Right lung (tissue), 10 donors: ENCODE data around the gene MSRB1. TPM values are rescaled to one million over a fixed set of nuclear protein-coding genes. Genes with fewer than 3 reads are reported as not detected.

ENCODE experiments used
- DNase-seq, 2 donors: peaks; one replicate each; pipeline ENCODE4 v3.0.0-alpha.2; 2013
- long read RNA-seq, 8 donors: transcript quantifications; one replicate each; lab custom pipeline, GENCODE V29; 2026
- polyA plus RNA-seq, 5 donors: library from polyadenylated mRNA; unstranded; fragments of 120-200 nt; gene quantifications; one replicate each; pipeline versions ENCODE4 v1.2.1 to v1.2.3, GENCODE V29; 2013; ENCODE audit warnings: inconsistent platforms in 1 of 5, low replicate concordance in 1 of 5; ENCODE audit not compliant: insufficient read length in 5 of 5, insufficient read depth in 1 of 5

Gene MSRB1
- 10 to 100 TPM; 11.8 to 22.8 (median 14.9) TPM for polyA plus RNA-seq
- long read RNA-seq, donor 1, transcript MSRB1-201 (4 exons, 1,423 nt), result major isoform, 19 of 20 reads
- long read RNA-seq, donor 1, partial matches to known transcripts, result 0 of 20 reads
- long read RNA-seq, donor 1, other reads (novel, unspliced or antisense), result 0 of 20 reads
- long read RNA-seq, donor 2, transcript MSRB1-201 (4 exons, 1,423 nt), result major isoform, 10 of 11 reads
- long read RNA-seq, donor 2, partial matches to known transcripts, result 0 of 11 reads
- long read RNA-seq, donor 2, other reads (novel, unspliced or antisense), result 0 of 11 reads
- long read RNA-seq, donor 3, transcript MSRB1-201 (4 exons, 1,423 nt), result major isoform, 12 of 12 reads
- long read RNA-seq, donor 3, partial matches to known transcripts, result 0 of 12 reads
- long read RNA-seq, donor 3, other reads (novel, unspliced or antisense), result 0 of 12 reads
- long read RNA-seq, donor 4, partial matches to known transcripts, result 0 of 4 reads
- long read RNA-seq, donor 4, other reads (novel, unspliced or antisense), result 0 of 4 reads
- long read RNA-seq, donor 5, transcript MSRB1-201 (4 exons, 1,423 nt), result major isoform, 14 of 14 reads
- long read RNA-seq, donor 5, partial matches to known transcripts, result 0 of 14 reads
- long read RNA-seq, donor 5, other reads (novel, unspliced or antisense), result 0 of 14 reads
- long read RNA-seq, donor 6, transcript MSRB1-201 (4 exons, 1,423 nt), result major isoform, 20 of 20 reads
- long read RNA-seq, donor 6, partial matches to known transcripts, result 0 of 20 reads
- long read RNA-seq, donor 6, other reads (novel, unspliced or antisense), result 0 of 20 reads
- long read RNA-seq, donor 7, transcript MSRB1-201 (4 exons, 1,423 nt), result major isoform, 19 of 20 reads
- long read RNA-seq, donor 7, partial matches to known transcripts, result 0 of 20 reads
- long read RNA-seq, donor 7, other reads (novel, unspliced or antisense), result 0 of 20 reads
- long read RNA-seq, donor 8, partial matches to known transcripts, result 0 of 4 reads
- long read RNA-seq, donor 8, other reads (novel, unspliced or antisense), result 0 of 4 reads

- peak; percentile 97 for DNase-seq
Observed at GRCh38 chr16:1942810-1943726, at the start of gene MSRB1. TSS of gene MSRB1 (minus strand) at chr16:1943199. CDS start at chr16:1943156, 43 bp downstream.

GRCh38 chr16:1991948-1992703 lies 49.1 kb upstream of the MSRB1 start:
- peak; percentile 69 to 70 for DNase-seq

- no peak for DNase-seq
Observed at GRCh38 chr16:1991588-1991947, 48.6 kb upstream of the MSRB1 start.

GRCh38 chr16:1991135-1991551 lies 48.1 kb upstream of the MSRB1 start:
- DNase-seq, result no peak

- no peak for DNase-seq
Observed at GRCh38 chr16:1990351-1991134, 47.5 kb upstream of the MSRB1 start.

GRCh38 chr16:1990101-1990350 lies 47.0 kb upstream of the MSRB1 start:
- DNase-seq, result no peak

- DNase-seq, result no peak
Observed at GRCh38 chr16:1989209-1990100, 46.5 kb upstream of the MSRB1 start, which contains the start of gene SYNGR3. TSS of gene SYNGR3 (plus strand) at chr16:1989970. CDS start at chr16:1990103, 133 bp downstream.

GRCh38 chr16:1987198-1987597 lies 44.2 kb upstream of the MSRB1 start:
- DNase-seq, result no peak

GRCh38 chr16:1985466-1986150 lies 42.6 kb upstream of the MSRB1 start:
- DNase-seq, result no peak

GRCh38 chr16:1984347-1985225 lies 41.6 kb upstream of the MSRB1 start:
- no peak for DNase-seq

GRCh38 chr16:1983544-1984346 lies 40.7 kb upstream of the MSRB1 start, which contains the start of gene GFER:
TSS of gene GFER (plus strand) at chr16:1984193. CDS start at chr16:1984219, 26 bp downstream.
- DNase-seq, result peak; percentile 91 to 92

GRCh38 chr16:1982991-1983543 lies 40.1 kb upstream of the MSRB1 start:
- DNase-seq, result no peak

GRCh38 chr16:1982013-1982433 lies 39.0 kb upstream of the MSRB1 start:
- DNase-seq, result no peak

GRCh38 chr16:1981398-1981836 lies 38.4 kb upstream of the MSRB1 start, which contains the start of gene NOXO1:
TSS of gene NOXO1 (minus strand) at chr16:1981469. CDS start at chr16:1981179, 290 bp downstream.
- DNase-seq, result no peak

GRCh38 chr16:1980770-1981087 lies 37.7 kb upstream of the MSRB1 start:
- DNase-seq, result no peak
